IPS DF 19.7 (cell line): Measurements from ENCODE around the gene FAM135A.
"Not testable (repeated sequence)": the region's sequence is repeated elsewhere in the genome, so short reads cannot be mapped to it uniquely, and the experiment has no call there.

ENCODE experiments used
- DNase-seq: peaks from one replicate; pipeline ENCODE4 v3.0.0-alpha.2; 2013; ENCODE audit warnings: low read depth, low spot score

FAM135A gene

GRCh38 chr6:70459235-70459634 lies 45.9 kb downstream of the FAM135A start:
- no peak for DNase-seq

GRCh38 chr6:70459699-70460098 lies 46.4 kb downstream of the FAM135A start:
- DNase-seq, result not testable (repeated sequence)

GRCh38 chr6:70470016-70470415 lies 56.7 kb downstream of the FAM135A start:
- DNase-seq, result no peak

GRCh38 chr6:70470510-70470909 lies 57.2 kb downstream of the FAM135A start:
- not testable (repeated sequence) for DNase-seq

- DNase-seq, result peak; percentile 56
These were observed 61.4 kb downstream of the FAM135A start for GRCh38 chr6:70474751-70475150.

- no peak for DNase-seq
These were observed 65.9 kb downstream of the FAM135A start for GRCh38 chr6:70479236-70479635.

GRCh38 chr6:70486638-70487037 lies 73.3 kb downstream of the FAM135A start:
- DNase-seq, result not testable (repeated sequence)

- DNase-seq, result no peak
These were observed 76.1 kb downstream of the FAM135A start for GRCh38 chr6:70489364-70489763.

GRCh38 chr6:70494833-70495232 lies 81.5 kb downstream of the FAM135A start:
- DNase-seq, result no peak

GRCh38 chr6:70495790-70496189 lies 82.5 kb downstream of the FAM135A start:
- not testable (repeated sequence) for DNase-seq

GRCh38 chr6:70502484-70502883 lies 89.2 kb downstream of the FAM135A start:
- DNase-seq, result no peak

- no peak for DNase-seq
These were observed 90.6 kb downstream of the FAM135A start for GRCh38 chr6:70503813-70504465.

- no peak for DNase-seq
These were observed 93.0 kb downstream of the FAM135A start for GRCh38 chr6:70506321-70506720.

- no peak for DNase-seq
These were observed 93.9 kb downstream of the FAM135A start for GRCh38 chr6:70507161-70507560.

GRCh38 chr6:70508953-70509352 lies 95.6 kb downstream of the FAM135A start:
- DNase-seq, result no peak

GRCh38 chr6:70510600-70510999 lies 97.3 kb downstream of the FAM135A start:
- DNase-seq, result no peak

GRCh38 chr6:70518723-70519122 lies 105.4 kb downstream of the FAM135A start:
- no peak for DNase-seq

GRCh38 chr6:70520575-70520974 lies 107.3 kb downstream of the FAM135A start:
- no peak for DNase-seq

GRCh38 chr6:70524721-70525286 lies 111.5 kb downstream of the FAM135A start:
- no peak for DNase-seq

- no peak for DNase-seq
These were observed 113.9 kb downstream of the FAM135A start for GRCh38 chr6:70527071-70527737.

GRCh38 chr6:70530023-70530422 lies 116.7 kb downstream of the FAM135A start:
- no peak for DNase-seq

GRCh38 chr6:70531133-70531532 lies 117.8 kb downstream of the FAM135A start:
- no peak for DNase-seq

- DNase-seq, result no peak
These were observed 124.0 kb downstream of the FAM135A start for GRCh38 chr6:70537266-70537665.
